OCI-M1 (cell line): ENCODE data around the gene RTF2.
A peak's percentile ranks its signal among the peaks of the same experiment; 100 is the strongest.

ENCODE experiments used
- DNase-seq: peaks from one replicate; lab custom pipeline; 2025; lab: John Stamatoyannopoulos, UW

The RTF2 gene, protein sequence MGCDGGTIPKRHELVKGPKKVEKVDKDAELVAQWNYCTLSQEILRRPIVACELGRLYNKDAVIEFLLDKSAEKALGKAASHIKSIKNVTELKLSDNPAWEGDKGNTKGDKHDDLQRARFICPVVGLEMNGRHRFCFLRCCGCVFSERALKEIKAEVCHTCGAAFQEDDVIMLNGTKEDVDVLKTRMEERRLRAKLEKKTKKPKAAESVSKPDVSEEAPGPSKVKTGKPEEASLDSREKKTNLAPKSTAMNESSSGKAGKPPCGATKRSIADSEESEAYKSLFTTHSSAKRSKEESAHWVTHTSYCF

GRCh38 chr20:56468316-56469076, at the start of gene RTF2:
Gene RTF2, plus strand, starts transcription at chr20:56468627. Its CDS starts 71 bp downstream, at chr20:56468698.
- DNase-seq: peak; percentile 97

DNA sequence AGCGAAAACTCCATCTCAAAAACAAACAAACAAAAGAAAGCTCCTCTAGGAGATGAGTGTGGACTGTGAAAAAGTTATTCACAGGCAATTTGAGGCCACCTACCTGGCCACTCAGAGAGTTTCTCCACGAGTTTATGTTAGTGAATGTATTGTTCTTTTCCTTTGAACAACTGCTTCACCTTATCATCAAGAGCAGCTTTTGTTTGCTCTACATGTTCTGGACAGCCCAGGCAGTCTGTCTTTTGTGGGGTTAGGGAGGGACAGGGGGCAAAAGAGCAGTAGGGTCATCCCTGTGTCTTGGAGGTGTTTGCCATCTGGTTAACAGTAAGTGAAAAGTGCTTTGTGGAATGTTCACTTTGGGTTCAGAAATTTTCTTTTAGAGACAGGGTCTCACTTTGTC, 48.4 kb upstream of the RTF2 start:
- DNase-seq: no peak

GRCh38 chr20:56420940-56421688, 47.3 kb upstream of the RTF2 start:
- DNase-seq: no peak

DNA sequence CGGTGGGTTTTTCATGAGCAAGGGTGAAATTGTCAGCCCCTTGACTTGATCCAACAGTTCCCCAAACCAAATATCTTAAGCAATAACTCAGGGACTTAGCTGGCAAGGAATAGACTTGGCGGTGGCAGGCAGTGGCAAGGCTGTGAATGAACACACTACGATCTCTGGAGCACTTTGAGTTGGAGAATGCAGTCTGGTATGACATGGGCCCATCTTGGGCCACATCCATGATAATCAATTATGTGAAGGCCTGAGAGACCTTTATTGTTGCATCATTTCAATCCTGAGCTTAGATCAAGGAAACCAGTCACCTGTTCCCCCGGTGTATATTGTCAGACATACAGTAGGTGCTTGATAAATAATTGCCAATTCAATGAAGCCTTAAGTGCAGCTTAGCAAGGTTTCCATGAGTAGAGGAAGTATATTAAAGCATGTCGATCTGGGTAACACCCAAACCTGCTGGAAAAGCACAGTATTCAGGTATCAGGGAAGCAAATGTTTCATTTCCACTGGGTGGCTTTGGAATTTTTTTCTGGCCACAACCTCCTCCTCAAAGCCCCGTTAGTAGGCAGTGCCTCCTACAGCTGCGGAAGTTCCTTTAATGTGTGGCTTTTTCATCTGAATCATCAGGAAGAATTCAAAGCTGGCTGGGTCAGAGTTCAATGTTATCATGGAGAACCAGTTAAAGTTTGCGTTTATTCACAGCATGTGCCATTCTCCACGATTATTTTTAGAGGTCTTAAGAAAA, 46.2 kb upstream of the RTF2 start:
- DNase-seq: peak; percentile 76

DNA sequence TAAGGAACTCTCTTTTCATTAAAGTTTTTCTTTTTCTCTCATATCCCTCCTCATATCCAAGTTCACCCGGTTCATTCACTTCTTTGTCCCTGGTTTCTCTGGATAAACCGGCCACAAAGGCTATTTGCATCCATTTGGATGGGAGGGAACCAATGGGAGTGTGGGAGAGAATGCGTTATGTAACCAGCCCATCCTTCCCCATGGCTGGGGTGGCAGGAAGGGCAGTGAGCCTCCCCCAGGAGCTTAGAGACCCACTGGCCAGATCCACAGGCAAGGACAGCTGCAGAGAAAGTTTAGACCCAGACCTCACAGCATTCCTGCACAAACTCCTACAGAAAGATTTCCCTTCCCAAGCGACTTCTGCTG, 45.6 kb upstream of the RTF2 start:
- DNase-seq: no peak

- DNase-seq: no peak
Observed at GRCh38 chr20:56423211-56423610, 45.2 kb upstream of the RTF2 start.

DNA sequence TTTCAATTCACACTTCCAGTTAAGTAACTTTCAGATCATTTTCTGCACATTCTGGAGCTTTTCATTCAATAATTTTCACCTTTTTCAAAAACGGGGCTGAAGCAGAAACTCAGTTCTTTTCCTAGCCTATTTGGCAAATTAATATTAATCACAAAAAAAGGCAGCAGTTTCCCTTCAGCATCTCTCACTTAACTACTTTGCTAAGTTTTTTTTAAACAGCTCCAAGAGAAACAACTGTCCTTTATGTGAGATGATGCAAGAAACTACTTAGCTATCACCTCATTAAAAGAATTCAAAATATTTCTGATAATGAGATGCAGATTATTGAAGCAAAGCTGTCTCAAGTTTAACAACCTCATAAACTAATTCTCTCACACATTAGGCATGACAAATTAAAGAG, 44.5 kb upstream of the RTF2 start:
- DNase-seq: no peak

- no peak for DNase-seq
Observed at GRCh38 chr20:56424931-56425330, 43.5 kb upstream of the RTF2 start.

DNA sequence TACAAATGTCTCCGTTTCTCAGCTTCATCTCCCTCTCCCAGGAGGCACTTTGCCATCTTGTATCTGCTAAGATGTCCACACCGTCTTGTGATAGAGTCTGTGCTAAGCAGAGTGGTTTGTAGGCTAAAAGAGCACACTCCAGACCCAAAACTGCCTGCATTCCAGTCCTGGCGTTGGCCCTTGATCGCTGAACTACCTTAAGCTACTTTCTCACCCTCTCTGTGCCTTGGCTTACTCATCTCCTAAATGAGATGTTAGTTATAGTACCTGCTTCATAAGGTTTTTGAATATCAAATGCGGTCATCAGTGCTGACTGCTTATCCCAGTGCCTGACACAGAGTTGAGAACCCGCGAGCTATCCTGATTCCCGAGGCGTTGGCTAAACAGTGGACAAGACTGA, 42.4 kb upstream of the RTF2 start:
- DNase-seq: no peak

GRCh38 chr20:56426926-56427325, 41.5 kb upstream of the RTF2 start:
- no peak for DNase-seq

DNA sequence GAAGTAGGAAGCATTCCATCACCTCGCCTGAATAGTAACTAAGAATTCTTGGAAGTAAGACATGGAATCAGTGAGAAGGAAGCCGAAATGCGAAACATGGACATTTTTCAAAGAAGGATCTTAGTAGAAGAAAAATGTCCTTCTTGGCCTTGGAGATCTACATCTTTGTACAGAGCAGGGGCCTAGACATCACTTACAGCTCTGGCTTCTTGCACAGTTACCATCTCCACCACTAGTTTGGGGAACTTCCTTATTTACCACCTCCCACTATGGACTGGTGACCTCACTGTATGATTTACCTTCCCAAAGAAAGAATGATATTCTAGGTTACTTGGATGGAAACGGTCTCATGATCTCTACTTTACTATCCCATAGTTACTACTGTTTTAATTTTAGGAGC, 40.6 kb upstream of the RTF2 start:
- peak; percentile 38 for DNase-seq

GRCh38 chr20:56428410-56428809, 40.0 kb upstream of the RTF2 start:
- no peak for DNase-seq

DNA sequence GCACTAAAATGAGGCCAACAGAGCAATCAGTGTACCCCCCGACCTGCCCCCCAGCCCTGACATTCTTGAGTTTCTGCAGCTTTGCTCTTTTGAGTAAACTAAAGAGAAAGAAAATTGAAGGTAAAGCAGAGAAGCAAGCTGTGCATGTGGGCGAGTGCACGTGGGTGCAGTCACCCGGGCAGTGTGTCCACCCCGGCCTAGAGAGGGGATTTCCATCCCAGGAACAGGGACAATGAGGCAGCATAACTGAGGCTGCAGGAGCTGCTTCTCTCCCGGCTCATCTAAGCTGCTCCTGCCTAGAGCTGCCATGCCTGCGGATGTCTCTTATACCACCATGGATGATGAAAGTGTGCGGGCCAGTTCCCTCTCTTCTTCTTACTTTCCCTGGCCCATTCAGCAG, 39.5 kb upstream of the RTF2 start:
- DNase-seq: no peak

GRCh38 chr20:56429502-56429901, 38.9 kb upstream of the RTF2 start:
- peak; percentile 29 for DNase-seq

GRCh38 chr20:56429941-56430340, 38.5 kb upstream of the RTF2 start:
- no peak for DNase-seq

GRCh38 chr20:56430461-56430860, 38.0 kb upstream of the RTF2 start:
- DNase-seq: no peak

DNA sequence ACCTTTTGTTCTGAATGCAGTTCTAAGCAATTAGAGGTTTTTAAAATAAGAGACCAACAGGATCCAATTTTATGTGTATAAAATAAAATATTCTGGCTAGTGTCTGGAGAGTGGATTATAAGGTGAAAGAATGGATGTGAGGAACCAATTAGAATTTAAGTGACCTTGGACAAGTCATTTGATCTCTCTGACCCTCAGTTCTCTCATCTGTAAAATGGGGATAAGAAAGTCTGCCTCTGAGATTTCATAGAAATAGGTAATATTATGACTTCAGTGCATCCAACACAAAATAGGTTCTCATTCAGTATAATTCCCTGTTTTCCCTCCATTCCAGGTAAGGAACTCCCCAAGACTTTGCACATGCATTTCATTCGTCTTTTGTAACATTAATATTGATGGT, 37.5 kb upstream of the RTF2 start:
- DNase-seq: no peak

- DNase-seq: no peak
Observed at GRCh38 chr20:56431471-56431870, 37.0 kb upstream of the RTF2 start.

DNA sequence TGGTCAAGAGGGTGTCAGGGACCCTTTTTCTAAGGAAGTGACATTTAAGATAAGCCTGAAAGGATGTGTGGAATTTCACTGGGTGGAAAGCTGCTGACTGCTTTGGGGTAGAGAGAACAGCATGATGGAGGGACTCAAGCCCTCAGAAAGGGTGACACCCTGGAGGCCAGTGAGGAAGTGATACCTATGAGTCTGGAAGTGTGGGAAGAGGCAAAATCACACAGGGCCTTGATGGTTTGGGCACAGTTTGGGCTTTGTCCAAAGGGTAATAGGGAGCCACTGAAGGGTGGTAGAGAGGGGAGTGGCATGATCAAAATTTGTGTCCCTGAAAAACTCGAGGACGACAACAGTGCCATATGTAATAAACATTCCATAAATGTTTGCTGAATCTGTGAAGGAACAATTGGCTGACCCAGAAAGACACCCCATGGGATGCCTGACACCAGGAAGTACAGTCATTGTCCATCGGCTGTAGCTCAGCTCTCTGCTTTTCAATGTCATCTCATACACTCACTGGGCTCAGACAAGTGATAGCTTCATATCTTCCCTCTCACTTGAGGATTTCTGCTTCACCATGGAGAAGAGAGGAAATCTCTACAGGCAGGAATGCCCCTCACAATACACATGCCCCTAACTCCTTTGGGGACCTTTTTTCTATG, 35.1 kb upstream of the RTF2 start:
- no peak for DNase-seq

GRCh38 chr20:56433880-56434255, 34.6 kb upstream of the RTF2 start:
- DNase-seq: no peak

DNA sequence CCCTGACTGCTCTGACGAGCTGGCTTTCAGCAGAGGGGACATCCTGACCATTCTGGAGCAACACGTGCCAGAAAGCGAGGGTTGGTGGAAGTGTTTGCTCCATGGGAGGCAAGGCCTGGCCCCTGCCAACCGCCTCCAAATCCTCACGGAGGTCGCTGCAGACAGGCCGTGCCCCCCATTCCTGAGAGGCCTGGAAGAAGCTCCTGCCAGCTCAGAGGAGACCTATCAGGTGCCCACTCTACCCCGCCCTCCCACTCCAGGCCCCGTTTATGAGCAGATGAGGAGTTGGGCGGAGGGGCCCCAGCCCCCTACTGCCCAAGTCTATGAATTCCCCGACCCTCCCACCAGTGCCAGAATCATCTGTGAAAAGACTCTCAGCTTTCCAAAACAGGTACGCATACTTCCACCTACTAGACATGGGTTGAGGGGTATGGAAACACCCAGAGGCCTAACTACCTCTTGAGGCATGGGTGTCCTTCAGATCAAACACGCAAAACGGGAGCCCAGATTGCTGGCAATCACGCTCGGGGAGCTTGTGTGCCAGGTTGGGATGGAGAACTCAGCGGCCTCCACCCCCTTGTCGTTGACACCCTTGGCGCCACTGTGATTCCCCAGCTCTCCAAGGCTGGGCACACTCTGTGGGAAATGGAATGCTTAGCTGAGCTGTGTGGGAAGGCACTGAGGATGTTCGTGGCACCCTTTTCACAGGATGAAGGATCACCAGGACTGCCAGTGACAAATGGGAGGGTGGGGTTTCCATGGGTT, 31.0 kb upstream of the RTF2 start:
- DNase-seq: no peak
